ENCODE data around the gene PPM1E. TPM values are rescaled to one million over a fixed set of nuclear protein-coding genes. Genes with fewer than 3 reads are reported as not detected.

The PPM1E gene
- total RNA-seq, 1 donor from 2014 or later: 0.26 TPM

GRCh38 chr17:58985367-58985766, 229.7 kb downstream of the PPM1E start:
- DNase-seq (ENCODE audit: low read depth): no peak
- Histone ChIP-seq H3K4me3 (ENCODE audit: low read depth, low read length) (no peak overlapping the region), H3K27me3 (ENCODE audit: control insufficient read depth, insufficient read depth, low read length) (no peaks in the 10 kb centered on the region), H3K36me3 (ENCODE audit: control insufficient read depth, insufficient read depth, low read length) (no peaks in the 10 kb centered on the region)
- FAIRE-seq: no peak
- no peak for TF ChIP-seq CTCF (IDR thresholded peaks at IDR 0.05; ENCODE audit: insufficient read depth, low read length, severe bottlenecking)

GRCh38 chr17:58985971-58986370, 230.3 kb downstream of the PPM1E start:
- no peaks in the 10 kb centered on the region for H3K27me3 ChIP-seq (ENCODE audit: control insufficient read depth, insufficient read depth, low read length)
- FAIRE-seq: no peak
- no peak overlapping the region for H3K4me3 ChIP-seq (ENCODE audit: low read depth, low read length)
- H3K36me3 ChIP-seq (ENCODE audit: control insufficient read depth, insufficient read depth, low read length): no peaks in the 10 kb centered on the region
- no peak for DNase-seq (ENCODE audit: low read depth)
- no peak for TF ChIP-seq CTCF (IDR thresholded peaks at IDR 0.05; ENCODE audit: insufficient read depth, low read length, severe bottlenecking)

- H3K27me3 ChIP-seq (ENCODE audit: control insufficient read depth, insufficient read depth, low read length): no peaks in the 10 kb centered on the region
- FAIRE-seq (no peak), DNase-seq (ENCODE audit: low read depth) (no peak)
- no peaks in the 10 kb centered on the region for H3K36me3 ChIP-seq (ENCODE audit: control insufficient read depth, insufficient read depth, low read length)
- TF ChIP-seq CTCF (IDR thresholded peaks at IDR 0.05; ENCODE audit: insufficient read depth, low read length, severe bottlenecking): no peak
- no peak overlapping the region for H3K4me3 ChIP-seq (ENCODE audit: low read depth, low read length)
Observed at GRCh38 chr17:58989629-58990028, 234.0 kb downstream of the PPM1E start.

- FAIRE-seq (no peak), DNase-seq (ENCODE audit: low read depth) (peak; percentile 47)
- no peak overlapping the region for H3K4me3 ChIP-seq (ENCODE audit: low read depth, low read length)
- TF ChIP-seq CTCF (IDR thresholded peaks at IDR 0.05; ENCODE audit: insufficient read depth, low read length, severe bottlenecking): no peak
- no peaks in the 10 kb centered on the region for H3K27me3 ChIP-seq (ENCODE audit: control insufficient read depth, insufficient read depth, low read length)
- peaks cover 2% of the 10 kb centered on the region for H3K36me3 ChIP-seq (ENCODE audit: control insufficient read depth, insufficient read depth, low read length)
Observed at GRCh38 chr17:58991718-58992331, 236.2 kb downstream of the PPM1E start.

GRCh38 chr17:58993311-58993710, 237.7 kb downstream of the PPM1E start:
- Histone ChIP-seq H3K4me3 (ENCODE audit: low read depth, low read length) (no peak overlapping the region), H3K27me3 (ENCODE audit: control insufficient read depth, insufficient read depth, low read length) (no peaks in the 10 kb centered on the region), H3K36me3 (ENCODE audit: control insufficient read depth, insufficient read depth, low read length) (peaks cover 2% of the 10 kb centered on the region)
- DNase-seq (ENCODE audit: low read depth): no peak
- TF ChIP-seq CTCF (IDR thresholded peaks at IDR 0.05; ENCODE audit: insufficient read depth, low read length, severe bottlenecking): no peak
- no peak for FAIRE-seq

Data from bronchial epithelial cell (primary cell).